GM19467 (cell line): ENCODE results near the gene C2orf81.

Experiments used
- ATAC-seq: cut with Tn5 transposase; IDR thresholded peaks from one replicate; pipeline ENCODE4 v1.9.1; 2021; ENCODE audit warnings: mild to moderate bottlenecking, moderate library complexity; ENCODE audit not compliant: unreplicated experiment

Gene C2orf81

GRCh38 chr2:74391580-74392448 lies 29.6 kb downstream of the C2orf81 start:
- peak; percentile 56 for ATAC-seq

- peak; percentile 21 for ATAC-seq
Observed at GRCh38 chr2:74391209-74391579, 30.2 kb downstream of the C2orf81 start.

- ATAC-seq: no peak
Observed at GRCh38 chr2:74390606-74391005, 30.8 kb downstream of the C2orf81 start.

- no peak for ATAC-seq
Observed at GRCh38 chr2:74387346-74387745, 34.1 kb downstream of the C2orf81 start.

- no peak for ATAC-seq
Observed at GRCh38 chr2:74385396-74385795, 36.0 kb downstream of the C2orf81 start.

GRCh38 chr2:74384051-74384450 lies 37.4 kb downstream of the C2orf81 start:
- ATAC-seq: no peak

GRCh38 chr2:74383254-74383653 lies 38.2 kb downstream of the C2orf81 start:
- ATAC-seq: no peak

GRCh38 chr2:74381751-74382150 lies 39.7 kb downstream of the C2orf81 start:
- no peak for ATAC-seq

GRCh38 chr2:74379851-74380789 lies 41.3 kb downstream of the C2orf81 start, which contains the start of gene DCTN1:
Gene DCTN1 (minus strand): TSS chr2:74380311. CDS start chr2:74380037, 274 bp downstream.
- ATAC-seq: no peak

- ATAC-seq: no peak
Observed at GRCh38 chr2:74378007-74378406, 43.4 kb downstream of the C2orf81 start.

- no peak for ATAC-seq
Observed at GRCh38 chr2:74375838-74376237, 45.6 kb downstream of the C2orf81 start.

- ATAC-seq: no peak
Observed at GRCh38 chr2:74374509-74375205, 46.8 kb downstream of the C2orf81 start.

- no peak for ATAC-seq
Observed at GRCh38 chr2:74373985-74374384, 47.4 kb downstream of the C2orf81 start.

- no peak for ATAC-seq
Observed at GRCh38 chr2:74373221-74373676, 48.2 kb downstream of the C2orf81 start.

GRCh38 chr2:74372674-74373073 lies 48.7 kb downstream of the C2orf81 start:
- no peak for ATAC-seq

GRCh38 chr2:74371421-74371820 lies 50.0 kb downstream of the C2orf81 start:
- no peak for ATAC-seq

- no peak for ATAC-seq
Observed at GRCh38 chr2:74369976-74370375, 51.4 kb downstream of the C2orf81 start.

GRCh38 chr2:74368499-74368898 lies 52.9 kb downstream of the C2orf81 start:
- ATAC-seq: no peak

GRCh38 chr2:74367789-74368188 lies 53.6 kb downstream of the C2orf81 start:
- ATAC-seq: no peak

- no peak for ATAC-seq
Observed at GRCh38 chr2:74366036-74366435, 55.4 kb downstream of the C2orf81 start.
